Ectodermal cell (in vitro differentiated cells): ENCODE results near the gene ACAN.

Experiments
- H3K27ac ChIP-seq: 2 replicates; pipeline ENCODE4 v1.7.0; 2013; ENCODE audit warnings: mild to moderate bottlenecking, low read depth, low read length; ENCODE audit not compliant: insufficient read depth, poor library complexity, severe bottlenecking
- H3K27me3 ChIP-seq: 2 replicates; pipeline ENCODE4 v1.7.0; 2013; ENCODE audit warnings: mild to moderate bottlenecking, low read length; ENCODE audit not compliant: insufficient read depth, control insufficient read depth, poor library complexity, severe bottlenecking
- H3K36me3 ChIP-seq: one replicate; pipeline ENCODE4 v1.7.0; 2013; ENCODE audit warnings: low read length; ENCODE audit not compliant: control insufficient read depth, insufficient read depth
- H3K4me1 ChIP-seq: one replicate; pipeline ENCODE4 v1.7.0; 2013; ENCODE audit warnings: low read length; ENCODE audit not compliant: control insufficient read depth, insufficient read depth
- H3K4me3 ChIP-seq: 2 replicates; pipeline ENCODE4 v1.7.0; 2013; ENCODE audit warnings: low read depth, low read length, control low read depth; ENCODE audit not compliant: insufficient read depth
- H3K9me3 ChIP-seq: 2 replicates; pipeline ENCODE4 v1.7.0; 2013; ENCODE audit warnings: mild to moderate bottlenecking, low read length, moderate library complexity; ENCODE audit not compliant: control insufficient read depth
- WGBS, 2 experiments: methylation state at CpG; one replicate each; pipeline ENCODE4 v1.1.7; 2013; ENCODE audit warnings: missing lambda C conversion rate in 2 of 2; 5-methylcytosine and 5-hydroxymethylcytosine counted together

Gene ACAN

GRCh38 chr15:88872106-88872505 is 68.9 kb downstream of the ACAN start:
- no peaks in the 10 kb centered on the region for H3K36me3 ChIP-seq
- H3K27ac ChIP-seq: no peak overlapping the region
- H3K27me3 ChIP-seq: no peaks in the 10 kb centered on the region
- 89 to 91% methylated on average over 6 of the region's 6 CpGs for WGBS, 2 experiments
- no peaks in the 10 kb centered on the region for H3K9me3 ChIP-seq
- H3K4me3 ChIP-seq: no peak overlapping the region
- no peaks in the 10 kb centered on the region for H3K4me1 ChIP-seq

GRCh38 chr15:88872706-88873105 is 69.5 kb downstream of the ACAN start:
- Histone ChIP-seq H3K36me3 (no peaks in the 10 kb centered on the region), H3K4me1 (no peaks in the 10 kb centered on the region), H3K27me3 (no peaks in the 10 kb centered on the region), H3K27ac (no peak overlapping the region), H3K4me3 (no peak overlapping the region), H3K9me3 (no peaks in the 10 kb centered on the region)
- WGBS, 2 experiments: 92 to 94% methylated on average over 7 to 9 of the region's 9 CpGs

- 92% methylated on average over 13 of the region's 13 CpGs for WGBS, 2 experiments
- Histone ChIP-seq H3K27ac (no peak overlapping the region), H3K36me3 (no peaks in the 10 kb centered on the region)
These were observed 70.5 kb downstream of the ACAN start for GRCh38 chr15:88873786-88874185.

GRCh38 chr15:88874275-88874674 is 71.0 kb downstream of the ACAN start:
- H3K27ac ChIP-seq: no peak overlapping the region
- no peaks in the 10 kb centered on the region for H3K4me1 ChIP-seq
- 91 to 93% methylated on average over 15 of the region's 15 CpGs for WGBS, 2 experiments
- H3K4me3 ChIP-seq: no peak overlapping the region
- H3K36me3 ChIP-seq: no peaks in the 10 kb centered on the region
- H3K27me3 ChIP-seq: no peaks in the 10 kb centered on the region
- no peaks in the 10 kb centered on the region for H3K9me3 ChIP-seq

More at GRCh38 chr15:88873786-88874185, 70.5 kb downstream of the ACAN start:
- Histone ChIP-seq H3K9me3 (no peaks in the 10 kb centered on the region), H3K4me3 (no peak overlapping the region), H3K4me1 (no peaks in the 10 kb centered on the region), H3K27me3 (no peaks in the 10 kb centered on the region)

GRCh38 chr15:88874684-88875083 is 71.4 kb downstream of the ACAN start:
- Histone ChIP-seq H3K27ac (no peak overlapping the region), H3K36me3 (no peaks in the 10 kb centered on the region), H3K27me3 (no peaks in the 10 kb centered on the region), H3K4me3 (no peak overlapping the region), H3K4me1 (no peaks in the 10 kb centered on the region), H3K9me3 (no peaks in the 10 kb centered on the region)
- WGBS, 2 experiments: 72 to 73% methylated on average over 6 of the region's 6 CpGs

- Histone ChIP-seq H3K4me3 (no peak overlapping the region), H3K9me3 (no peaks in the 10 kb centered on the region), H3K27ac (no peak overlapping the region), H3K27me3 (no peaks in the 10 kb centered on the region), H3K4me1 (no peaks in the 10 kb centered on the region), H3K36me3 (no peaks in the 10 kb centered on the region)
- WGBS, 2 experiments: 87 to 88% methylated on average over 10 of the region's 10 CpGs
These were observed 73.3 kb downstream of the ACAN start for GRCh38 chr15:88876573-88876972.

GRCh38 chr15:88877415-88877814 is 74.2 kb downstream of the ACAN start:
- no peak overlapping the region for H3K27ac ChIP-seq
- no peak overlapping the region for H3K4me3 ChIP-seq
- H3K9me3 ChIP-seq: no peaks in the 10 kb centered on the region
- H3K27me3 ChIP-seq: no peaks in the 10 kb centered on the region
- H3K36me3 ChIP-seq: no peaks in the 10 kb centered on the region
- H3K4me1 ChIP-seq: no peaks in the 10 kb centered on the region
- 91 to 93% methylated on average over 11 of the region's 11 CpGs for WGBS, 2 experiments

- WGBS, 2 experiments: 94% methylated on average over 22 of the region's 22 CpGs
- H3K27me3 ChIP-seq: no peaks in the 10 kb centered on the region
- no peaks in the 10 kb centered on the region for H3K9me3 ChIP-seq
- no peak overlapping the region for H3K4me3 ChIP-seq
- no peak overlapping the region for H3K27ac ChIP-seq
- H3K36me3 ChIP-seq: no peaks in the 10 kb centered on the region
- no peaks in the 10 kb centered on the region for H3K4me1 ChIP-seq
These were observed 74.7 kb downstream of the ACAN start for GRCh38 chr15:88877906-88878305.

GRCh38 chr15:88878720-88879184 is 75.5 kb downstream of the ACAN start:
- 74 to 75% methylated on average over 18 of the region's 18 CpGs for WGBS, 2 experiments

GRCh38 chr15:88880944-88881740 is 77.9 kb downstream of the ACAN start:
- Histone ChIP-seq H3K27me3 (no peaks in the 10 kb centered on the region), H3K27ac (no peak overlapping the region), H3K36me3 (no peaks in the 10 kb centered on the region), H3K4me1 (no peaks in the 10 kb centered on the region), H3K9me3 (no peaks in the 10 kb centered on the region), H3K4me3 (no peak overlapping the region)
- WGBS, 2 experiments: 94 to 95% methylated on average over 31 of the region's 31 CpGs

More at GRCh38 chr15:88878720-88879184, 75.5 kb downstream of the ACAN start:
- H3K27me3 ChIP-seq: no peaks in the 10 kb centered on the region
- H3K27ac ChIP-seq: no peak overlapping the region
- no peaks in the 10 kb centered on the region for H3K4me1 ChIP-seq
- H3K9me3 ChIP-seq: no peaks in the 10 kb centered on the region
- no peak overlapping the region for H3K4me3 ChIP-seq
- H3K36me3 ChIP-seq: no peaks in the 10 kb centered on the region
